Esophagus squamous epithelium (tissue), 4 donors: ENCODE measurements around the gene NIP7.

Experiments used
- CTCF ChIP-seq, 6 experiments: fragments of 450-650 bp in 4 of 6; fragments of 200-600 bp in 2 of 6; sonication (generic) in 2 of 6; IDR thresholded peaks; one replicate each; pipeline ENCODE4 v1.5.1; 2016 to 2019; ENCODE audit warnings: antibody characterized with exemption in 6 of 6, mild to moderate bottlenecking in 4 of 6, moderate library complexity in 4 of 6
- POLR2A ChIP-seq, 4 donors: fragments of 450-650 bp; IDR thresholded peaks; one replicate each; pipeline ENCODE4 v1.6.1; 2017; ENCODE audit warnings: antibody characterized with exemption in 4 of 4, mild to moderate bottlenecking in 4 of 4, moderate library complexity in 3 of 4

GRCh38 chr16:69367980-69368379 is 28.4 kb downstream of the NIP7 start:
- TF ChIP-seq CTCF (IDR thresholded peaks at IDR 0.05) (no peak), POLR2A (IDR thresholded peaks at IDR 0.05) (no peak)
